T-helper 1 cell treated with Interleukin-12 subunit alpha and Interleukin-12 subunit beta and Interleukin-4 antibody, amounts not matched to agents 30 ng/mL and 1 ng/mL, for 36 hours (primary cell): ENCODE data around the gene ORAI2. TPM values are rescaled to one million over a fixed set of nuclear protein-coding genes. Genes with fewer than 3 reads are reported as not detected.

Experiments
- intact Hi-C: fragments of 100-400 bp; cut with micrococcal nuclease; formaldehyde crosslinking; loops from one replicate; pipeline ENCODE4 v1.15.1; 2024
- total RNA-seq: library from RNA; stranded (reverse); gene quantifications from 2 replicates; pipeline ENCODE4 v1.2.3, GENCODE V29; 2022

Gene ORAI2
- total RNA-seq, 1 donor from 2014 or later, result 82.5 TPM

- intact Hi-C loops, result no loop called here
Observed at GRCh38 chr7:102413091-102413490, 20.3 kb upstream of the ORAI2 start.

GRCh38 chr7:102413611-102414010, 19.8 kb upstream of the ORAI2 start:
- intact Hi-C loops, result no loop called here

- intact Hi-C loops, result loop anchor here (1.0 to 2.0 kb wide), 3 partner anchors 10 to 19 kb away; partner anchors contain the start of gene PRKRIP1
Observed at GRCh38 chr7:102415685-102416225, 17.6 kb upstream of the ORAI2 start.

- intact Hi-C loops, result loop anchor here (1.0 to 2.0 kb wide), 3 partner anchors 9 to 20 kb away; partner anchors contain the start of gene PRKRIP1
Observed at GRCh38 chr7:102416406-102416805, 17.0 kb upstream of the ORAI2 start.

GRCh38 chr7:102417105-102417504, 16.3 kb upstream of the ORAI2 start:
- intact Hi-C loops, result loop anchor here (1.0 to 2.0 kb wide), 2 partner anchors 14 to 20 kb away; partner anchors contain the start of gene PRKRIP1

- intact Hi-C loops, result no loop called here
Observed at GRCh38 chr7:102418592-102418991, 14.8 kb upstream of the ORAI2 start.

- intact Hi-C loops, result no loop called here
Observed at GRCh38 chr7:102421706-102422240, 11.6 kb upstream of the ORAI2 start.

GRCh38 chr7:102424129-102424551, 9.2 kb upstream of the ORAI2 start:
- intact Hi-C loops, result loop anchor here (2.0 kb wide), 1 partner anchor 41 kb away; the partner anchor contains the start of genes ALKBH4 and LRWD1

- intact Hi-C loops, result loop anchor here (1.0 to 2.0 kb wide), 3 partner anchors 8 to 40 kb away; partner anchors contain the start of genes ALKBH4, LRWD1 and ORAI2
Observed at GRCh38 chr7:102424787-102425218, 8.6 kb upstream of the ORAI2 start.

GRCh38 chr7:102425639-102426267, 7.6 kb upstream of the ORAI2 start:
- intact Hi-C loops, result loop anchor here (1.0 to 2.0 kb wide), 3 partner anchors 8 to 39 kb away; partner anchors contain the start of genes ALKBH4, LRWD1 and ORAI2

- intact Hi-C loops, result no loop called here
Observed at GRCh38 chr7:102426268-102427018, 6.9 kb upstream of the ORAI2 start.

- intact Hi-C loops, result no loop called here
Observed at GRCh38 chr7:102427019-102427405, 6.4 kb upstream of the ORAI2 start.

GRCh38 chr7:102429141-102429899, 4.1 kb upstream of the ORAI2 start:
- intact Hi-C loops, result no loop called here

GRCh38 chr7:102431617-102432298, 1.6 kb upstream of the ORAI2 start:
- intact Hi-C loops, result loop anchor here (1.0 to 5.0 kb wide), 4 partner anchors 14 to 69 kb away; partner anchors contain the start of genes ALKBH4, LRWD1 and PRKRIP1

GRCh38 chr7:102432442-102433218, 745 bp upstream of the ORAI2 start:
- intact Hi-C loops, result loop anchor here (1.0 to 5.0 kb wide), 3 partner anchors 7 to 70 kb away; partner anchors contain the start of genes ALKBH4 and LRWD1

- intact Hi-C loops, result loop anchor here (1.0 to 5.0 kb wide), 3 partner anchors 18 to 72 kb away; no protein-coding TSS in a partner anchor
Observed at GRCh38 chr7:102434039-102434486, 688 bp downstream of the ORAI2 start.

GRCh38 chr7:102436118-102436517, 2.7 kb downstream of the ORAI2 start:
- intact Hi-C loops, result no loop called here

- intact Hi-C loops, result no loop called here
Observed at GRCh38 chr7:102439963-102440795, 6.8 kb downstream of the ORAI2 start.
